ENCODE data around the gene SERPINA3.

Gene SERPINA3

DNA sequence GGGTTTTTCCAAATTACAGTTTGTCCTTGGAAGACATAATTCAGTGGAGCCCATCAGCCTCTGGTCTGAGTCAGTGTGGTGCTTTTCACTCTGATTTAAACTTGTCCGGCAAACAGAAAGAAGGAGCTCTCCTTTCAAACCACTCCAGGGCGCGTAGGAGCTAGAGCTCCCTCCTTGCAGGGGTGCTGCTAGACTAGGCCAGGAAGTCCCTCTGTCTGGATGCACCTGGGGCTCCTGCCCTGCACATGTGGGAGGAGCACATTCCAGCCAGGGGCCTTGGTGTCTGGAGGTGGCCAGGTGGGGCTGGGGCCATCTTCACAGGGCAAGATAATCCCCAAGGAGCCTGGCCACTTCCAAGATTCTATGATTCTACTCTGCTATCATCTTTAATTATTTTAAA is 3.1 kb downstream of the SERPINA3 start:
- DNase-seq, result no peak

DNA sequence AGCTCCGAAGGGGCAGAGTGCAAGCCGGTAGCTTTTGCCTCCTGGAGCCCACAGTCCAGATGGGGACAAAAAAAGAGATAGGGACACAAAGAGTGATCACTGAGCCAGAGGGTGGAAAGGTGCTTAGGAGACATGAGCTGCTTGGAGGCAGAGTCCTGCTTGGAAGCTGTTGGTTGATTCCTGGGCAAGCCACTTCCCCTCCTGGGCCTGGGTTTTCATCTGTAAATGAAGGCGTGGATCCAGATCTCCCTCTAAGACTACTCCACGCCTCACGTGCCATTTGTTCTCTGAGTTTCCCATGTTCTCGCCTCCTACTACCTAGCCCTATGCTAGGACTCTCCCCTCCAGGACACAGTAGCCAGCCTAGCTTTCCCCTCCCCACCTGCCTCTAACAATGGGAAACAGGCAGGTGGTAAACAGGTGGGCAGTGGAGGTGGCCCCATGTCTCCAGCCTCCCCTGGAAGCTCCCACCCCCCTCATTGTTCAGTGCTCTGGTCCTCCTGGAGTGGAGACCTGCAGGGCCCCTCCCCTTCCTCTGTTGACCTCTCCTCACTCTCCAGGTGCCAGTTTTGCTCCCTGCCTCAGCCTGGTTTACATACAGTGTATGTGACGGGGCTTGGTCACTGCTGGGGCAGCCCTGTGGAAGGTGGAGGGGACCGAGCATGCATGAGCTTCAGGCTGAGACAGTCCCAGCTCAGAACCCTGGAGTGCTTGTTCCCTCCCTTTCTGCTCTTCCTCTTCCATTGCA is 3.8 kb downstream of the SERPINA3 start:
- no peak for DNase-seq

DNA sequence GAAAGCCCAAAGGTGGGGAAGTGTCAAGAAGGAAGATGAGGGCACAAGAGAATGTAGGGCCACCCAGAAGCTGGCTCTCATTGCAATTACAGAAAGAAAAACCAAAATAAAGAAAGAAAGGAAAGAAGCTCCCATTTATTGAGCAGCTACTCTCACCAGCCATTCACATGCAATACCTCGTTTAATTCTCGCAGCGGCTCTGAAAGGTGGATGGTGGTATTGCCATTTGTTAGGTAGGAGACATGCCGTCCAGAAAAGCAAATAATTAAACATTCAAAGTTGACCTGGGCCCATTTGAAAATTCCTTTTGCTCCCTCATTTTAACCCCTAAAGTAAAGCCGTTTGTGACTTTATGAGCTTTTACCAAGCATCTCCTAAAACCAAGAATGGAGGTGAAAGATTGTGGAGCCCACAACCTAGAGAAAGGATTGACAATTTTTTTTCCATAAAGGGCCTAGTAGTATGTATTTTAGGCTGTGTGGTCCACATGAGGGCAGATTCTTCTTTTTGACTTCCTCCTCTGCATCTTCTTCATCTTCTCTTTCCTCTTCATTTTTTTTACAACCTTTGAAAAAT is 5.3 kb downstream of the SERPINA3 start:
- no peak for DNase-seq

DNA sequence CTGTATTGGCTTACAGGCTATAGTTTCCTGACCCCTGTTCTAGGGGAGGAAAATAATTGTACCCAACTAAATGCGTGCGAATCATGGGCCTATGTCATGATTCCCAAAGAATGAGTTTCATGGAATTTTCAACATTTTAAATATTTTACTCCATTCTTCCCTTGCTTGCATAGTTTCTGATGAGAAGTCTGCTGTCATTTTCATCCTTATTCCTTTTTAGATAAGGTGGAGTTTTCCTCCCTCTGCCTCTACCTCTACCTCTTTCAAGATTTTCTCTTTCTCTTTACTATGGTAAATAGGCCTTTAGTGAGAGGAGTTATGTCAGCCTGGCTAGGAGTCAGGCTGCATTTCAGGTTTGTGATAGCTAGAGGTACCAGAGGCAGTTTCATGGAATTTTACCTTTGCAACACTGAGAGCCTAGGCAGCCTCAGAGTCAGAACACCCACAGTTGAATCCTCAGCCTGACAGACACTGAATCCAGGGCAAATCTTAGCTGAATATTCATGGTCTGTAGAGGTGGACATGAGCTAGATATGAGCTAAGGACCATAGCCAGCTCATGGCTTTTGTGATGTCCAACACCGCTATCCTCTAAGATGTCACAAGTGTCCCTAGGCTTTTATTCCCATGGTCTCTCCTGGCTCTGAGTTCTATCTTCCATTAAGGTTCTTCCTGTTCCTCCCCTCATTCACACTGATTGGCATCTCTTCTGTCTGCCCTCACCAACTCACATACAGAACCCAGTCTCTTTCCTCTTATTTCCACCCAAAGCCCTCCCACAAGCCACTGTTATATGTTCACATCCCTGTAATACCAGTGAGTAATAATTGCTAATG is 6.0 kb downstream of the SERPINA3 start:
- DNase-seq, result no peak

DNA sequence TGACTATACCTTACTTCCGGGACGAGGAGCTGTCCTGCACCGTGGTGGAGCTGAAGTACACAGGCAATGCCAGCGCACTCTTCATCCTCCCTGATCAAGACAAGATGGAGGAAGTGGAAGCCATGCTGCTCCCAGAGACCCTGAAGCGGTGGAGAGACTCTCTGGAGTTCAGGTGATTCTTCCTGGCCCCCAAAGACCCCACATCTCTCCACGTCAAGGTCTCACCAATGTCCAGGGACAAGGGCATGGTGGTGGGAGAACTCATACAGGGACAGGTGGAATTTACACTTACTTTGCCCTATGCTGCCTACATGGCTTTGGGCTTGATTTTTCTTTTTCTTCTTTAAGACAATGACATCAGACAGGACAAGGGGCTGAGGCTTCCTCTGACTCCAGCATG is 7.1 kb downstream of the SERPINA3 start:
- no peak for DNase-seq

DNA sequence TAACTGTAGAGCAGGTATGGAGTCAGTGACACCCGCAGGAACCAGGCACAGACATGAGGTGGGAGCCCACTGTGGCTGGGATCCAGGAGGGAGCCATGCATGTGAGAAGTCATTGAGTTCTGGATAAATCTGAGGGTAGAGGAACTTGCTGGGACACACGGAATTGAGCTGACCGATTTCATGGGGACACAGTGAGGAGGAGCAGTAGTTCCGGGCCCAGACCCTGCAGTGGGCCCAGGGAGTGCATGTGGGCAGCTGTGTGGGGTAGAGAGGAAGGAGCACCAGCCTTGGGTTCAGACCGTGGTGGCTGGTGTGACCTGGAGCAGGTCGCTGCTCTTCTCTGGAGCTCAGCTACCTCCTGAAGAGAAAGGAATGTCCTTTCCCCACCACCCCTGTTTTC is 8.4 kb downstream of the SERPINA3 start:
- DNase-seq, result no peak

DNA sequence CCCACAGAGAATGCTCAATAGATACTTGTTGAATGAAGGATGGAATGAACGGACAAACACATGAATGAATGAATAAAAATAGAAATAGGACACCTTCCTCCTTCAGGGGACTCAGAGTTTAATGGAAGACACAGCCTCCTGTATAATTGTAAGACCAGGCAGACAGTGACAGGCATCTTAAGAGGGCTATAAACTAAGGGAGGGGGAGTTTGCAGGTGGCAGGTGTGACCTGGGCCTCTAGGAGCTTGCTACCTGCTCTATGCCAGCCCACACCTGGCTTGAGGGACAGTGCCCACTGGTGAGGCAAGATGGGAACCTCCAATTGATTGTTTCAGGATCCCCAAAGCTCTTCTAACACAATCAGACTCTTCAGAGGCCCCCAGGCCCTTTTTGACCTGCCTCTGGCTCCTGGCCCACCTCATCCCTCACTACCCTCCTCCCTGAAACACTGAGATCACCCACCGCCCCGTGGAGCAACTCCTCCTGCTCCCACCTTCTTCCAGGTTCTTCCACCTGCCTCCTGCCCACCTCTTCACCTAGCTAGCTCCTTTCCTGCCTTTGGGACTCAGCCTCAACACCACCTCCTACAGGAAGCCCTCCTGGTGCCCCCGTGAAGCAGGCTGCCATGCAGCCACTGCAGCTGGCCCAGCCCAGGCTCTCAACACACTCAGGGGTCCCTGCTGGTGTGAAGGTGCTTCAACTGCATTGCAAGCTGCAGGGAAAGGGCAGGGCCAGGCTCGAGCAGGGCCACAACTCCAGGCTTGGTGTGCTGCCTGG is 9.4 kb downstream of the SERPINA3 start:
- DNase-seq, result no peak

DNA sequence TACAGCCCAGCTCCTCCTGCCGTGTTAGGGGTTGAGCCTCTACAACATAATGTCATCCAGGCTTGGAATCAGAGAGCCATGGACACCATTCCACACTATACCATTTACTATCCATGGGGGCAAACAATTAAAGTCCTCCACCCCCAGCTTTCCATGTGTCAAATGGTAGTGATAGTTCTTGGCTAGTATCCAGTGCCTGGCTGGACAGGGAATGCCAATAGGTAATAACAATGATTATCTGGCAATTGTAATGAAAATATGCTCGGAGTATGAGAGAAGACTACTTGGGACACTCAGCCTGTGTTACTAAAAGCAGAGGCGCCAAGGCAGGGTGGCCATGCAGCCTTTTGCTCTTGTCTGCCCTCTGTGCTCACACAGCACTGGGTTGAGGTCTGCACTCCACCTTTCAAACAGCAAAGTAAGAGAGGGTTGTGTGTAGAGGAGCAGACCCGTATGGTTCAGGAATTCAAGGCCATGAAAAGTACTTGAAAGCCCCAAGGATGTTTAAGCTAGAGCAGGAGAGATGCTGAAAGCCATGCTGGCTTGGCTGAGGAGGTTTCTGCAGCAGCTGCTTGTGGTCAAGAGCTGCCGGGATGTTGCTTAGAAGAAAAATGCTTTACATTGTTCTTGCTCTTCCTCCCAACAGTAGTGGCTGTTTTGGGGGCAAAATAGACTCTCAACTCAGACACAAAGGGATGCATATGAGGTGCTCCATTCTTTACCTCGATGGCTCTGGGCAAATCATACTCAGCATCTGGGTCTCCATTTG is 10.6 kb downstream of the SERPINA3 start:
- no peak for DNase-seq

DNA sequence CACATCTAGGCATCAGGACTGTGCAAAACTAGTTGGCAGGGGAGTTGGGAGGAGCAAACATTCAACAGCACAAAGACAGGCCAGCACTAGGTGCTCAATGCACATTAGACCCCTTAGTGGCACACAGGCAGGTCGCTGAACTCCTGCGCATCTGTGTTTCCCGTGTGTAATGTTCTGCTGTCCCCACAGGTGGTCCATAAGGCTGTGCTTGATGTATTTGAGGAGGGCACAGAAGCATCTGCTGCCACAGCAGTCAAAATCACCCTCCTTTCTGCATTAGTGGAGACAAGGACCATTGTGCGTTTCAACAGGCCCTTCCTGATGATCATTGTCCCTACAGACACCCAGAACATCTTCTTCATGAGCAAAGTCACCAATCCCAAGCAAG is 11.2 kb downstream of the SERPINA3 start:
- no peak for DNase-seq

DNA sequence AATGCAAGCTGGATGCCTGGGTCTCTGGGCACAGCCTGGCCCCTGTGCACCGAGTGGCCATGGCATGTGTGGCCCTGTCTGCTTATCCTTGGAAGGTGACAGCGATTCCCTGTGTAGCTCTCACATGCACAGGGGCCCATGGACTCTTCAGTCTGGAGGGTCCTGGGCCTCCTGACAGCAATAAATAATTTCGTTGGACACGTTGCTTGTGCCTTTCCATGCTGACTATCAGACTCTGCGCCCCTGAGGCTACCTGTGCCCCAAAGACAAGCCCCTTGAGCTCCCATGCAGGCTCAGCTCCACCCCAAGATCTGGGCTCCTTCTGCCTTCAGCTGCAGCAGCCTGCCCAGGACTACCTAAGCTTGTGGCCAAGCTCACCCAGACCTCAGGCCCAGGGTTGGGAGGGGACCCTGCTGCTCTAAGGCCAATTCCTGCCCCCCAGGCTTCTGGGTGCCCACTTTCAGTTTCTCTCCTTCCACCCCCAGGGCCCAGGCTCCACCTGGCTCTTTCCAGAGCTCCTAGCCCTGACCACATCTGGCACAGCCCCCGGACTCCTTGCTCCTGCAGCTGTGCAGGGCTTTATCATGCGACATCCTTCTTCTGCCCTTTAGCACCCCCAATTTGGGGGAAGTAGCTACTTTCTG is 11.8 kb downstream of the SERPINA3 start:
- DNase-seq, result no peak

DNA sequence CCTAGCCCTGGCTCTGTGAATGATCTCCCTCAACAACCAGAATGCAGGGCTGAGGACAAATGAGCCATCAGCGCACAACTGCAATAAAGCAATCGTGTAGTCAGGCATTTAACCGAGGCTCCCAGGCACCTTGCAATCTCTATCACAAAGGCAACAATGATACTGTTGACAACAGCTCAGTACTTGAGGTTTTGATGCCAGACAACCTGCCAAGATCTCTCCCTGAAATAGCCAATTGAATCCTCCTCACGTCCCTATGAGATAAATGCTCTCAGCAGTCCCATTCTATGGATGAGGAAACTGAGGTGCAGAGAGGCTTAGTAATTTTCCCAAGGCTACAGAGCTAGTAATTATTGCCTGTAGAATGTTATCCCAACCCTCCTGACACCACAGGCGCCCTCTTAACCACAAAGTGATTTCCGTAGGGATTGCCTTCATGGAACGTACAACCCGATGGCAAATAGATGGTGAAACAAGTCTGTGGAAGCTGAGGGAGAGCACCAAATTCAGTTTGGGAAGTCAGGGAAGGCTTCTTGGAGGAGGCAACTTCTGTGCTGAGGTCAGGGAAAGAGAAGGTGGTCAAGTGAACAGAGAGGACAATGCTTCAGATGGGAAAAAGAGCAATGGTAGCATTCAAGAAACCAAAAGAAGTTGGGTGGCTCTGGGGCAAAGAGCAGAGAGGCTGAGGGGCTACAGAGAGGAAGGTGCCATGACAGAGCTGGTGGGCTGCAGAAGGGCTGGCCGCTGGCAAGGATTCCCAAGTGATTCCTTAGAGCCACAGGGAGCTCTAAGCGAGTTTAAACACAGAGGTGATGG is 12.6 kb downstream of the SERPINA3 start:
- DNase-seq, result no peak

DNA sequence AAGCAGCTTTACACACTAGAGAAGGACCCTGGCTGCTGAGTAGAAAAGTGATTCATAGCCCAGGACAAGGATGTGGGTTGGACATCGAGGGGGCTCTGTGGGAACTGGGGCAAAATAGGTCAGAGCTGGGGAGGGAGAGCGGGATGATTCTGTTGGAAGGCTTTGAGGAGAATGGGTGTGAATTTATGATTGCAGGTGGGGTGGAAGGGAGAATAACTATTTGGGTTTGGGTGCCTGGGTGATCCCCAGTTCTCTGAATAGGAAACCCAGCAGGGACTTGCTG is 13.1 kb downstream of the SERPINA3 start:
- no peak for DNase-seq

DNA sequence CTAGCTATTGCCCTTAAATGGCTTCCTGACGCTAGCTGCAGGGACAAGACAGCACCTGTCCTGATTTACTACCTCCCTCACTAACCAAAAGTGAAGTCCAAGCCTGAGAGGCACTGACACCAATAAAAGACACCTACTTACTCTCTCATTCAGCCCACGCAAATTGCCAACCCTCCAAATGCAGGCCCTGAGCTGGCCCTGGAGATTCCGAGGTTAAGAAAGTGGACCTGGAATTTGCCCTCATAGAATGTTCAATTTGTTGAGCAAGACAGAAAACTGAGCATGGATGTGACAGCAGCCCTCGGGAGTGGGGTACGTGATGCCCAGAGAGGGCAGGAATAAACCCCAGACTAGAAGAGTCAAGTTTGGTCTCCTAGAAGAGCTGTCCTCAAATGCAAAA is 16.4 kb downstream of the SERPINA3 start:
- DNase-seq, result no peak

DNA sequence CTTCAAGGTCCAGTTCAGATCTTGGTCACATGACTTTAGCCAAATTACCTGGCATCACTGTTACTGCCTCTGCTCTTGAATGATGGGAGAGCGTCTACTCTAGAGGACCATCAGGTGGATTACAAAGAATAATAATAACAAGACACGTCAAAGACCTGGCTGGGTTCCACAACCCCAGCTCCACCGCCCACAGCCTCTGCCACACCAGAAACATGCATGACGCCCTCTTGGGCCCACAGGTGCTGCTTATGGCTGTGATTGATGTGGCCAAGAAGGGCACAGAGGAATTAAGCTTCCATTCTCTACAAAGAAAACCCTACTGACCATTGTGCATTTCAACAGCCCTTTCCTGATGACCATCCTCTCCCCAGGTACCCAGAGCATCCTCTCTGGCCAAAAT is 18.2 kb downstream of the SERPINA3 start:
- no peak for DNase-seq

DNA sequence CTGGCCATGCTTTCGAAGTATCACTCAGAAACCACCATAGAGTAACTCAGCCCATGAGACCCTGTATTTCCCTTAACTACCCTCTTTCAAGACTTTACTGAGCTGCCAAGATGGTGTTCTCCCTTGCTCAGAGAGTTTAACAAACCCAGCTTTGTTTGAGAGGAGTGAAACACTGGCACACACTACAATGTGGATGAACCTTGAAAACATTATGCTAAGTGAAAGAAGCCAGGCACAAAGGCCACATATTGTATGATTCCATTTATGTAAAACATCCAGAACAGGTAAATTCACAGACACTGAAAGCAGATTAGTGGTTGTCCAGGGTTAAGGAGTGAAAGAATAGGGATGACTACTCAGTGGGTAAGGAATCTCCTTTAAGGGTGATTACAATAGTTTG is 18.9 kb downstream of the SERPINA3 start:
- no peak for DNase-seq

DNA sequence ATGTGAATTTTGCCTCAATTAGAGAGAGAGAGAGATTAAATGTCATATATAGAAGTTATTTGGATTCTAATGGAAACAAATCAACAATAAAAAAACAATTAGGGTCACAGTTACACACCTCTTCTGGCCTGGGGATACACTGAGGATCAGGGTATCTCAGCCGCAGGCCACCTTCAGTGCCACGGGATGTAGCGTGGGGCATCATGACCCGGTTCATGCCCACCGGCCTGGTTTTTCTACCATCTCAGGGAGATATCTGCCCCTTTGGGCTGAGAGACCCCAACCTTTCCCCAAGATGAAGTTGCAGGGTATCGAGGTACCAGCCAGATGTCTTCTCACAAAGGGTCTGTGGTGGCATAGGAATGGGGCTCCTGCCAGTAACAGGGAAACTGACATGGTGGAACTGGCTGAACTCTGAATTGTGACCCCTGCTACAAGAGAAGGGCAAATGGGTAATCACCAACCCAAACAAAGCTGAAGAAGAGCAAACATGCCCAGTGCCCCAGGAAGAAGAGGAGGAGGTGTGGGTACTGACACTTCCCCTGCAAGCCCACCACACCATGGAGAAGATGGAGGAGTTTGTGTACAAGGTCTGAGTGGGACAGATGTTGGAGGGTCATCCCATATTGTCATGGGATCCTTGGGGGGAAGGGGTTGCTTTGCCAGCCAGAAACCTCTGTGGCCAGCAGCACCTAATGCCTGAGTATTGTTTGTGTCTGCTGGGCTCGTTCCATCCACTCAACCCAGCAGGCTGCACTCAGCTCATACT is 19.5 kb downstream of the SERPINA3 start:
- DNase-seq, result no peak

DNA sequence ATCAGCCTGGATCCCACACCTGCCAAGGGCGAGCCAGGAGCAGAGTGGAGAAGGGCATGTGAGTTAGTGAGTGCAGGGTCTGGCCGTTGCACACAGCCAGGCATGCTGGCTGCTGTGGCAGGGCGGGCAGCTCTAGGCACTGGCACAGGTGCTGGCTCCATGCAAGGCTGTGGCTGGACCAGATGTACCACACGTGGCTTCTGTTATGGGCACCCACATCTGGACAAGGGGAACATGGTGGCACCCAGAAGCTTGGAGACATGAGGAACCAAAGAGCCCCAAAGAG is 20.1 kb downstream of the SERPINA3 start:
- DNase-seq, result no peak

DNA sequence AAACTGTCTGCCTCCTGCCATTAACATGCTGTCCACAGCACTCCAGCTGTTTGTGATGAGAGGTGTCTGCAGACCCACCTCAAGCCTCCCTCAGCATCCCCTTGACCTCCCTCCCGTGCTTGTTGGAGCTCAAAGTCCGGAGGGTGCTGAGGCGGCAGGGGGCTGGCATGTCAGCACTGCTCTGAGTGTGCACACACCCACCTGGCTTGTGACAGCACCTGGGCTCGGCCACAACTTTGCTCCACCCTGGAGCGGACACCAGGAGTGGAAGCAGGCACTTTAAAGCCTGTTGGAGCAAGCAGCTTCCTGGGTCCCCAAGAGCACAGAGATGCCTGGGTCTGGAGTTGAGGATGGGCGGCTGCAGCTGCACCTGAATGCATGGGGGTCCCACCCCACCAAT is 20.9 kb downstream of the SERPINA3 start:
- no peak for DNase-seq

DNA sequence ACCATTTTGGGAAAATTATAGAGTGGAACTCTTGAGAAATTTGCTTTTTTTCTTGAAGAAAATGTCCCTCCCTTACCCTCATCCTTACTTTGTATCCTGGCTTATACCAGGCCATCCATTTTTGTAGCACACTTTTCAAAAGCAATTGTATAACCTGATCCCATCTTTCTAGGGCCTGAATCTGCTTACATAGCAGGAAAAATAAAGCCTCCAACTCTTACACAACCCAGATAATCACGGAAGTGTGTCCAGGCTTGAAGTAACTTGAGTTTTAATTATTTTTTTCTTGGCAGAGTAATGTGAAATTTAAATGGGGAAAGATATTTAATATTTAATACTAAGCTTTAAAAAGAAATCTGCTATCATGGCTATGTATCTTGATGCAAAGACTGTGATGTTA is 23.0 kb downstream of the SERPINA3 start:
- no peak for DNase-seq

DNA sequence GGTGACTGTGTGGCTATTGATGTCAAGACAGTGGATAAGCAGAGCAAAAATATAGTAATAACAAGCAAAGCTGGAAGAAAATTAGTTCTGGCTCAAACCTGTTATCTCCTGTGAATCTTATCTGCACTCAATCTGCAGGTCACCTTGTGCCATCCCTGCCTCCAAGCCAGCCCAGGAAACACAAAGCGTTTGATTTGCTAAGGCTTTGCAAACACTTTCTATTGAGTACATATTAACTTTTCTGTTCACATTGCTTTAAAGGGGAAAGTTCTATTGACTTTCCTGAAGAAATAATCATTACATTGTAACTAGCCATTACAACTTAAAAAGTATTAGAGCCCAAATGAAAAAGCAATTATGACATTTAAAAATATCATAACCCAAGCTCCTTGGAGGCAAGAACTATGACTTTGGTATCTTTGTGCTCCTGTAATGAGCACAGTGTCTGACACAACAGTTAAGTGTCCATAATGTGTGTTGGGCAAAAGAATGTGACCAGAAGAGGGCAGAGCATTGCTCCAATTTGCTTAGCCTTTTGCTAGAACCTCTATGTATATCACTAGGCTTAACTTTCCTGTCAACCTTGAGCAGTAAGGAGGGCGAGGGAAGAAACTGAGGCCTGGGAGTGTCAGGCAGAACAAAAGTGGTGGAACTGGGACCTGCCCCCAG is 24.7 kb downstream of the SERPINA3 start:
- no peak for DNase-seq
